HEK293 (cell line): ENCODE data around the gene ZNF41.

Experiments used
- CTCF ChIP-seq: fragments of 450-650 bp; formaldehyde crosslinking; IDR thresholded peaks from 2 replicates; pipeline ENCODE4 v1.5.1; 2016; ENCODE audit warnings: missing biosample characterization, missing genetic modification characterization
- MYNN ChIP-seq: fragments of 450-650 bp; formaldehyde crosslinking; IDR thresholded peaks from 2 replicates; pipeline ENCODE4 v1.5.1; 2016; ENCODE audit warnings: missing biosample characterization, missing genetic modification characterization, borderline replicate concordance

DNA sequence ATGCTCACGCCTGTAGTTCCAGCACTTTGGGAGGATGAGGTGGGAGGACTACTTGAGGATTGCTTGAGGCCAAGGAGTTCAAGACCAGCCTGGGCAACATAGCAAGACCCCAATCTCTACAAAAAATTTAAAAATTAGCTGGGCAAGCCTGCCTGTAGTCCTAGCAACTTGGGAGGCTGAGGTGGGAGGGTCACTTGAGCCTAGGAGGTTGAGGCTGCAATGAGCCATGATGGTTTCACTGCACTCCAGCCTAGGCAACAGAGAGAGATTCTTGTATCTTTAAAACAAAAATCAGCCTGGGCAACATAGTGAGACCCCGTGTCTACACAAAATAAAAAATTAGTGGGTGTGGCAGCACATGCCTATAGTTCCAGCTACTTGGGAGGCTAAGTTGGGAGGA, 1.9 kb downstream of the ZNF41 start:
- no peak for TF ChIP-seq CTCF (tag by site-specific recombination)
- no peak for TF ChIP-seq MYNN
